IMR-90 (cell line): ENCODE results near the gene HTR2B. TPM values are rescaled to one million over a fixed set of nuclear protein-coding genes. Genes with fewer than 3 reads are reported as not detected.

Experiments
- ATAC-seq: fragments of 200-7000 bp; cut with Tn5 transposase; 2 replicates; pipeline ENCODE4 v1.9.1; 2020; ENCODE audit warnings: low read depth, mild to moderate bottlenecking, moderate library complexity
- BruUV-seq: library from RNA; stranded (reverse); fragments of 400-500 nt; replicated peaks from 2 replicates; lab custom pipeline; 2021; lab: Mats Ljungman, UMichigan
- CTCF ChIA-PET: fragments of 300-600 bp; formaldehyde crosslinking; extraction: SDS; loops from one replicate; lab custom pipeline; 2021; ENCODE audit warnings: antibody characterized with exemption; lab: Yijun Ruan, JAX
- POLR2A ChIA-PET: fragments of 300-600 bp; sonication (Branson Sonifier 250); formaldehyde crosslinking; loops from one replicate; lab custom pipeline; 2022; ENCODE audit warnings: antibody characterized with exemption; ENCODE audit not compliant: unreplicated experiment; lab: Charles Lee
- DNase-seq: peaks from one replicate; pipeline ENCODE4 v3.0.0; 2013
- H2AFZ ChIP-seq: replicated peaks from 2 replicates; pipeline ENCODE3; 2013; ENCODE audit warnings: low read length, mild to moderate bottlenecking; ENCODE audit not compliant: poor library complexity
- H2AK5ac ChIP-seq: 2 replicates; pipeline ENCODE4 v1.6.1; 2013; ENCODE audit warnings: low read depth, low read length, inconsistent platforms
- H2AK9ac ChIP-seq: replicated peaks from 2 replicates; pipeline ENCODE3; 2013; ENCODE audit warnings: mild to moderate bottlenecking, low read depth, low read length, moderate library complexity; ENCODE audit not compliant: poor library complexity
- H2BK120ac ChIP-seq: 2 replicates; pipeline ENCODE4 v1.6.1; 2013; ENCODE audit warnings: low read depth, low read length, inconsistent platforms
- H2BK15ac ChIP-seq: 3 replicates; pipeline ENCODE4 v1.6.1; 2013; ENCODE audit warnings: low read depth, low read length, inconsistent platforms
- H2BK20ac ChIP-seq: 2 replicates; pipeline ENCODE4 v1.6.1; 2013; ENCODE audit warnings: low read depth, mild to moderate bottlenecking, inconsistent platforms, low read length, moderate library complexity
- H2BK5ac ChIP-seq: 2 replicates; pipeline ENCODE4 v1.6.1; 2013; ENCODE audit warnings: mild to moderate bottlenecking, low read depth, low read length, inconsistent platforms; ENCODE audit not compliant: poor library complexity, severe bottlenecking
- H3K14ac ChIP-seq: replicated peaks from 2 replicates; pipeline ENCODE4 v1.6.1; 2013; ENCODE audit warnings: low read depth, low read length, inconsistent platforms
- H3K18ac ChIP-seq: 2 replicates; pipeline ENCODE4 v1.6.1; 2013; ENCODE audit warnings: low read depth, low read length, control low read depth
- H3K23ac ChIP-seq: 2 replicates; pipeline ENCODE4 v1.6.1; 2013; ENCODE audit warnings: low read depth, low read length, inconsistent platforms
- H3K27ac ChIP-seq: 2 replicates; pipeline ENCODE4 v1.5.1; 2013; ENCODE audit warnings: mild to moderate bottlenecking, control low read depth, low read length; ENCODE audit not compliant: insufficient read depth
- H3K27me3 ChIP-seq: 2 replicates; pipeline ENCODE4 v1.6.1; 2013; ENCODE audit warnings: low read length; ENCODE audit not compliant: control insufficient read depth, insufficient read depth
- H3K36me3 ChIP-seq: 2 replicates; pipeline ENCODE4 v1.6.1; 2013; ENCODE audit warnings: low read length, mixed read lengths; ENCODE audit not compliant: control insufficient read depth, insufficient read depth
- H3K4ac ChIP-seq: 2 replicates; pipeline ENCODE4 v1.6.1; 2013; ENCODE audit warnings: low read depth, low read length, inconsistent platforms
- H3K4me1 ChIP-seq: 2 replicates; pipeline ENCODE4 v1.6.1; 2013; ENCODE audit warnings: low read length, mixed read lengths; ENCODE audit not compliant: control insufficient read depth, insufficient read depth
- H3K4me2 ChIP-seq: 2 replicates; pipeline ENCODE4 v1.6.1; 2013; ENCODE audit warnings: low read depth, mild to moderate bottlenecking, control low read depth, low read length, moderate library complexity
- H3K4me3 ChIP-seq: 2 replicates; pipeline ENCODE4 v1.5.1; 2013; ENCODE audit warnings: low read depth, mild to moderate bottlenecking, control low read depth, low read length, moderate library complexity; ENCODE audit not compliant: insufficient read depth
- H3K56ac ChIP-seq: 2 replicates; pipeline ENCODE4 v1.6.1; 2013; ENCODE audit warnings: low read length, inconsistent platforms; ENCODE audit not compliant: insufficient read depth; ENCODE audit errors: extremely low read depth
- H3K79me1 ChIP-seq, 2 experiments: 2 replicates each; pipeline ENCODE4 v1.6.1; 2013; ENCODE audit warnings: low read length in 2 of 2, inconsistent platforms in 1 of 2, low read depth in 1 of 2
- H3K9ac ChIP-seq: 2 replicates; pipeline ENCODE4 v1.6.1; 2013; ENCODE audit warnings: low read depth, low read length, control low read depth
- H3K9me1 ChIP-seq: 2 replicates; pipeline ENCODE4 v1.6.1; 2013; ENCODE audit warnings: low read length, inconsistent platforms; ENCODE audit not compliant: insufficient read depth
- H3K9me3 ChIP-seq: 2 replicates; pipeline ENCODE4 v1.6.1; 2013; ENCODE audit warnings: low read length; ENCODE audit not compliant: control insufficient read depth, insufficient read depth
- H4K20me1 ChIP-seq: 2 replicates; pipeline ENCODE4 v1.6.1; 2013; ENCODE audit warnings: low read length, inconsistent platforms; ENCODE audit not compliant: insufficient read depth
- H4K5ac ChIP-seq: 2 replicates; pipeline ENCODE4 v1.6.1; 2013; ENCODE audit warnings: mild to moderate bottlenecking, low read depth, low read length, control low read depth
- H4K8ac ChIP-seq, 2 experiments: 2 replicates each; pipeline ENCODE4 v1.6.1; 2013; ENCODE audit warnings: low read depth in 2 of 2, low read length in 2 of 2, control low read depth in 1 of 2, inconsistent platforms in 1 of 2
- H4K91ac ChIP-seq: 2 replicates; pipeline ENCODE4 v1.6.1; 2013; ENCODE audit warnings: low read depth, low read length, inconsistent platforms; ENCODE audit not compliant: insufficient read depth
- CHD1 ChIP-seq: IDR thresholded peaks from 2 replicates; pipeline ENCODE4 v1.6.1; 2012; ENCODE audit warnings: low read depth, low read length, improper control_type of control experiment
- MAFK ChIP-seq: IDR thresholded peaks from 2 replicates; pipeline ENCODE4 v1.6.1; 2012; ENCODE audit warnings: low read depth, low read length, improper control_type of control experiment
- POLR2A ChIP-seq: IDR thresholded peaks from 2 replicates; pipeline ENCODE4 v1.6.1; 2012; ENCODE audit warnings: mild to moderate bottlenecking, low read depth, low read length
- RCOR1 ChIP-seq: IDR thresholded peaks from 2 replicates; pipeline ENCODE4 v1.6.1; 2012; ENCODE audit warnings: mild to moderate bottlenecking, low read length, improper control_type of control experiment; ENCODE audit not compliant: insufficient replicate concordance
- RFX5 ChIP-seq: IDR thresholded peaks from 2 replicates; pipeline ENCODE4 v1.8.0; 2012; ENCODE audit warnings: low read depth, mild to moderate bottlenecking, low read length, moderate library complexity
- WGBS, 2 experiments: methylation state at CpG; one replicate each; pipeline versions ENCODE4 v1.1.5 to v1.1.7; 2013; ENCODE audit warnings: missing lambda C conversion rate in 2 of 2; ENCODE audit not compliant: insufficient read length in 1 of 2; ENCODE audit errors: extremely low coverage in 2 of 2; 5-methylcytosine and 5-hydroxymethylcytosine counted together
- dilution Hi-C: fragments of 300-500 bp; cut with HindIII; formaldehyde crosslinking; loops from one replicate; pipeline ENCODE4 v1.14.3; 2018; ENCODE audit warnings: low sequenced_read_pairs; ENCODE audit not compliant: unreplicated experiment
- in situ Hi-C: fragments of 300-500 bp; cut with MboI; formaldehyde crosslinking; loops from 3 replicates; pipeline ENCODE4 v1.14.3; 2019; ENCODE audit warnings: low sequenced_read_pairs, inconsistent platforms, mixed read lengths
- intact Hi-C: fragments of 100-400 bp; cut with micrococcal nuclease; formaldehyde crosslinking; loops from 2 replicates; pipeline ENCODE4 v1.10.0; 2022
- polyA plus RNA-seq, 3 experiments: library from polyadenylated mRNA; depleted of rRNA; stranded (reverse); fragments of >200 nt; gene quantifications; 2 replicates each; pipeline ENCODE4 v1.2.3, GENCODE V29; 2012; ENCODE audit warnings: low replicate concordance in 1 of 3
- total RNA-seq: library from RNA; depleted of rRNA; stranded (reverse); fragments of >200 nt; gene quantifications from 2 replicates; pipeline ENCODE4 v1.2.3, GENCODE V29; 2012
- TF ChIP-seq, protein P1 (sequence below): fragments of 150-350 bp; IDR thresholded peaks from 2 replicates; pipeline ENCODE4 v1.6.1; 2017; ENCODE audit warnings: mild to moderate bottlenecking, antibody characterized with exemption, low read length, low read depth
- TF ChIP-seq, protein P2 (sequence below): conservative IDR thresholded peaks from 2 replicates; pipeline ENCODE4 v1.5.1; 2012; ENCODE audit warnings: mild to moderate bottlenecking, low read depth, low read length, improper control_type of control experiment

Gene HTR2B
- total and polyA plus RNA-seq, 2 of the 4 experiments (the other 2 are of a cell fraction) = 0.26 to 0.72 TPM

DNA sequence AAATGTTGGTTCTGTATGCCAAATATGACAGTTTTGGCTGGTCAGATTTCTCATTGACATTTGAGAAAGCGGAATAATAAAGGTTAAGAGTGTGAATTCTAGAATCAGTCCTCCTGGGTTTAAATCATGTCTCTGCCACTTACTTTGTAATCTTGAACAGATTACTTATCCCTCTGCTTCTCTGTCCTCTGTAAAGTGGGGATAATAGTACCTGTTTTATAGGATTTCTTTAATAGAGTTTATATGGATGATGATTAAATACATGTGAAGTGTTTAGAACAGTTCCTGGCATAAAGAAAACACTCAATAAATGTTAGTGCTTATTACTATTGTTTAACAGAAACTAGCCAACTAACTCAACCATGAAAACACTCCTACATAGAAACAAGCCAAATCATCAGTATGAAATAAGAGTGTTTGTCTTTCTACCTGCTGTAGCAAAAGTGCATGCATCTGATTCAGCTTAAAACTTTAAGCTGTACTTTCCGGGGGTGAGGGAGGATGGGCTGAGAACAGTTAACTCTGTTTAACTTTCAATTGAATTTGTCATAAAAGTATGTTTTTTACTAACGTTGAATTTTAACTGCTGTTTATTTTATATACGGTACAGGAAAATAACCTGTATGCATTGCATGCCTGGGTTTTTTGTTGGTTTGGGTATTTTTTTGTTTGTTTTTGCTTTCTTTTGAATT is 6.8 kb downstream of the HTR2B start:
- CTCF ChIA-PET = no interaction called here
- WGBS, 2 experiments = no CpG with 5 or more reads among the region's 4 CpGs
- 0 out of 2 replicates have a peak, but pooled peaks have one; percentile 29 for ATAC-seq
- H3K79me1 ChIP-seq = peaks cover 17 to 26% of the 10 kb centered on the region in 2 experiments
- H4K8ac ChIP-seq = peak overlapping the region in 1 of 2 experiments; percentile 71; a peak in 2 of 4 replicates
- H4K5ac ChIP-seq = no peak overlapping the region
- H3K4me1 ChIP-seq = peaks cover 4% of the 10 kb centered on the region; the same call in 1 of the 2 replicates
- DNase-seq = no peak
- H2BK5ac ChIP-seq = no peak overlapping the region
- dilution Hi-C loops (no loop called here), in situ Hi-C loops (no loop called here), intact Hi-C loops (no loop called here)
- no peak overlapping the region for H3K4me3 ChIP-seq
- TF ChIP-seq CHD1 = no peak
- TF ChIP-seq MAFK = no peak
- TF ChIP-seq POLR2A = no peak
- TF ChIP-seq, protein P1, sequence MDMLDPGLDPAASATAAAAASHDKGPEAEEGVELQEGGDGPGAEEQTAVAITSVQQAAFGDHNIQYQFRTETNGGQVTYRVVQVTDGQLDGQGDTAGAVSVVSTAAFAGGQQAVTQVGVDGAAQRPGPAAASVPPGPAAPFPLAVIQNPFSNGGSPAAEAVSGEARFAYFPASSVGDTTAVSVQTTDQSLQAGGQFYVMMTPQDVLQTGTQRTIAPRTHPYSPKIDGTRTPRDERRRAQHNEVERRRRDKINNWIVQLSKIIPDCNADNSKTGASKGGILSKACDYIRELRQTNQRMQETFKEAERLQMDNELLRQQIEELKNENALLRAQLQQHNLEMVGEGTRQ = no peak
- TF ChIP-seq RFX5 = no peak
- no peak for TF ChIP-seq RCOR1
- TF ChIP-seq, protein P2, sequence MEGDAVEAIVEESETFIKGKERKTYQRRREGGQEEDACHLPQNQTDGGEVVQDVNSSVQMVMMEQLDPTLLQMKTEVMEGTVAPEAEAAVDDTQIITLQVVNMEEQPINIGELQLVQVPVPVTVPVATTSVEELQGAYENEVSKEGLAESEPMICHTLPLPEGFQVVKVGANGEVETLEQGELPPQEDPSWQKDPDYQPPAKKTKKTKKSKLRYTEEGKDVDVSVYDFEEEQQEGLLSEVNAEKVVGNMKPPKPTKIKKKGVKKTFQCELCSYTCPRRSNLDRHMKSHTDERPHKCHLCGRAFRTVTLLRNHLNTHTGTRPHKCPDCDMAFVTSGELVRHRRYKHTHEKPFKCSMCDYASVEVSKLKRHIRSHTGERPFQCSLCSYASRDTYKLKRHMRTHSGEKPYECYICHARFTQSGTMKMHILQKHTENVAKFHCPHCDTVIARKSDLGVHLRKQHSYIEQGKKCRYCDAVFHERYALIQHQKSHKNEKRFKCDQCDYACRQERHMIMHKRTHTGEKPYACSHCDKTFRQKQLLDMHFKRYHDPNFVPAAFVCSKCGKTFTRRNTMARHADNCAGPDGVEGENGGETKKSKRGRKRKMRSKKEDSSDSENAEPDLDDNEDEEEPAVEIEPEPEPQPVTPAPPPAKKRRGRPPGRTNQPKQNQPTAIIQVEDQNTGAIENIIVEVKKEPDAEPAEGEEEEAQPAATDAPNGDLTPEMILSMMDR = no peak
- no peaks in the 10 kb centered on the region for H4K20me1 ChIP-seq
- peaks cover 7% of the 10 kb centered on the region; the same call in 1 of the 2 replicates for H3K9me1 ChIP-seq
- H3K14ac ChIP-seq = no peak overlapping the region
- no peak overlapping the region for H3K56ac ChIP-seq
- no peak overlapping the region for H3K4me2 ChIP-seq
- no peak overlapping the region for H2BK20ac ChIP-seq
- no peak overlapping the region for H4K91ac ChIP-seq
- no peak overlapping the region for H3K18ac ChIP-seq
- POLR2A ChIA-PET = no interaction called here
- H2AK5ac ChIP-seq = no peak overlapping the region
- no peak overlapping the region for H3K4ac ChIP-seq
- peak overlapping the region; percentile 25; the same call in 1 of the 2 replicates for H2BK120ac ChIP-seq
- H3K9ac ChIP-seq = no peak overlapping the region
- H3K23ac ChIP-seq = no peak overlapping the region
- H3K27me3 ChIP-seq = no peaks in the 10 kb centered on the region
- BruUV-seq = no TSS peak
- no peaks in the 10 kb centered on the region for H3K9me3 ChIP-seq
- no peak overlapping the region for H2AK9ac ChIP-seq
- H3K27ac ChIP-seq = no peak overlapping the region
- H2AFZ ChIP-seq = no peak overlapping the region
- H3K36me3 ChIP-seq = peaks cover 5% of the 10 kb centered on the region
- H2BK15ac ChIP-seq = no peak overlapping the region
